BJ (cell line): ENCODE results near the gene C12orf43. TPM values are rescaled to one million over a fixed set of nuclear protein-coding genes. Genes with fewer than 3 reads are reported as not detected.

Source experiments
- CTCF ChIA-PET: fragments of 350-600 bp; formaldehyde crosslinking; extraction: SDS; loops from one replicate; lab custom pipeline; 2021; ENCODE audit warnings: antibody characterized with exemption, inconsistent platforms; lab: Yijun Ruan, JAX
- POLR2A ChIA-PET: fragments of 300-600 bp; sonication (Branson Sonifier 250); formaldehyde crosslinking; extraction: SDS; loops from one replicate; lab custom pipeline; 2021; ENCODE audit warnings: antibody characterized with exemption; lab: Charles Lee
- DNase-seq: peaks from one replicate; pipeline ENCODE4 v3.0.0-alpha.2; 2011; ENCODE audit warnings: low read depth
- H3K27me3 ChIP-seq: 2 replicates; pipeline ENCODE4 v1.6.0; 2011; ENCODE audit warnings: low read length; ENCODE audit not compliant: control insufficient read depth, insufficient read depth
- H3K36me3 ChIP-seq: 2 replicates; pipeline ENCODE4 v1.5.1; 2011; ENCODE audit warnings: low read length; ENCODE audit not compliant: control insufficient read depth, insufficient read depth
- H3K4me3 ChIP-seq: 2 replicates; pipeline ENCODE4 v1.5.1; 2011; ENCODE audit warnings: low read depth, mild to moderate bottlenecking, control low read depth, low read length
- CTCF ChIP-seq: IDR thresholded peaks from 2 replicates; pipeline ENCODE4 v1.5.1; 2011; ENCODE audit warnings: low read depth, mild to moderate bottlenecking, control low read depth, inconsistent platforms, low read length, moderate library complexity; ENCODE audit not compliant: insufficient read depth
- polyA plus RNA-seq: library from polyadenylated mRNA; depleted of rRNA; stranded (reverse); fragments of >200 nt; gene quantifications from 2 replicates; pipeline ENCODE4 v1.2.3, GENCODE V29; 2011

The C12orf43 gene
- polyA plus RNA-seq, 1 experiment, result 14.0 TPM

GRCh38 chr12:120960657-120961056 lies 55.6 kb downstream of the C12orf43 start:
- no peaks in the 10 kb centered on the region; the same call in 1 of the 2 replicates for H3K27me3 ChIP-seq
- no peak for DNase-seq
- no peak for TF ChIP-seq CTCF
- CTCF ChIA-PET, result interaction anchor here (0.9 kb wide), 1 partner anchor 21 kb away, joined by 4 read pairs; no protein-coding TSS in a partner anchor
- POLR2A ChIA-PET, result no interaction called here
- no peaks in the 10 kb centered on the region for H3K36me3 ChIP-seq
- H3K4me3 ChIP-seq, result no peak overlapping the region

DNA sequence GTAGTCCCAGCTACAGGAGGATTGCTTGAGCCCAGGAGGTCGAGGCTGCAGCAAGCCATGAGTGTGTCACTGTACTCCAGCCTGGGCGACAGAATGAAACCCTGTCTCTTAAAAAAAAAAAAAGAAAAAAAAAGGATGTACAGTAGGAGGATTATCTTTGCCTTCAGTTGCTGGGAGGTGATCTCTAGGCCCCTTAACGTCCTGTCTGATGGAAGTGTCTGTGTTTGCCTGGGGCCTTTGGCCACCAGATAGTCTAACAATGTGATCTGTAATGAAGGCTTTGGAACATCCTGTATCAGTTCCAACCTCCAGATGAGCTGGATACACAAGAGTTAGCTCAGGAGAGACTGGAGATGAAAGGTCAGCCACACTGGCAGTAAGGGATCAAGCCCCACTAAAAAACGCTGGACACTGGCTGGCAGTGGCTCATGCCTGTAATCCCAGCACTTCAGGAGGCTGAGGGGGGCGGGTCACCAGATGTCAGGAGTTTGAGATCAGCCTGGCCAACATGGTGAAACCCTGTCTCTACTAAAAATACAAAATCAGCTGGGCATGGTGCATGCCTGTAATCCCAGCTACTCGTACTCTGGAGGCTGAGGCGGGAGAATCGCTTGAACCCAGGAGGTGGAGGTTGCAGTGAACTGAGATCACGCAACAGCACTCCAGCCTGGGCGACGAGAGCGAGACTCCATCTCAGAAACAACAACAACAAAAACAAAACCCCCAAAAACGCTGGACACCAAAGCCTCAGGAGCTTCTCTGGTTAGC lies 57.0 kb downstream of the C12orf43 start:
- ChIA-PET POLR2A (no interaction called here), CTCF (interaction anchor here (1.3 to 2.0 kb wide), 2 partner anchors 12 to 15 kb away, joined by 3 to 8 read pairs; no protein-coding TSS in a partner anchor)

DNA sequence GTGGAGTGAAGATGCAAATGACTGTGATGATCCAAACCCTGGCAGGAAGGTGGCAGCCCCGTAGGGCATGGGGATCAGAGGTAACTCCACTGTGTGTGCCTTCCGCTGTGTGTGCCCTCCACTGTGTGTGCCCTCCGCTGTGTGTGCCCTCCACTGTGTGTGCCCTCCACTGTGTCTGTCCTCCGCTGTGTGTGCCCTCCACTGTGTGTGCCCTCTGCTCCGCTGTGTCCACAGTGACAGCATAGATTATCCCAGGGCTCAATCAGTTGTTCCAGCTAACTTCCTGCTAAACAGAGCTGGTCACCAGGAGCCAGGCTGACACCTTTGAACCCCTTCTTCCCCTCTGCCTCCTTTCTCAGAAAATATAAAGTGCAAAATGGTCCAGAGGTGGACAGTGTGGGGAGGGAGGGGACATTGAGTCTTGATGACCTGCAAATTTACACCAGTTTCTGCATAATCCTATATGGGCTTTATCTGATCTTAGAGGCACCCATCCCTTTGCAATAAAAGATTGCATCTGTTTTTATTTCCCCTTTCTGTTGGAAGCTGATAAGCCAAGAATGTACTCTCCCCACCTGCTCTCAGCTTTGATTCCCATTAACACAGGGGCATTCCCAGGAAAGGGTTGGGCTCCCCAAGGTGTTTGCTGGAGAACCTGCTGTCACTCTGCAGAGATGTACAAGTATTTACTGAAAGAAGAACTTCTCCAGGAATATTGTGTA lies 59.5 kb downstream of the C12orf43 start:
- ChIA-PET POLR2A (no interaction called here), CTCF (interaction anchor here (1.5 kb wide), 1 partner anchor 15 kb away, joined by 5 read pairs; no protein-coding TSS in a partner anchor)
- no peak for DNase-seq
- Histone ChIP-seq H3K36me3 (no peaks in the 10 kb centered on the region), H3K4me3 (no peak overlapping the region), H3K27me3 (no peaks in the 10 kb centered on the region)
- no peak for TF ChIP-seq CTCF

More for the DNA sequence above, 57.0 kb downstream of the C12orf43 start:
- H3K4me3 ChIP-seq, result no peak overlapping the region
- TF ChIP-seq CTCF, result no peak
- H3K27me3 ChIP-seq, result no peaks in the 10 kb centered on the region
- no peaks in the 10 kb centered on the region for H3K36me3 ChIP-seq
- no peak for DNase-seq

DNA sequence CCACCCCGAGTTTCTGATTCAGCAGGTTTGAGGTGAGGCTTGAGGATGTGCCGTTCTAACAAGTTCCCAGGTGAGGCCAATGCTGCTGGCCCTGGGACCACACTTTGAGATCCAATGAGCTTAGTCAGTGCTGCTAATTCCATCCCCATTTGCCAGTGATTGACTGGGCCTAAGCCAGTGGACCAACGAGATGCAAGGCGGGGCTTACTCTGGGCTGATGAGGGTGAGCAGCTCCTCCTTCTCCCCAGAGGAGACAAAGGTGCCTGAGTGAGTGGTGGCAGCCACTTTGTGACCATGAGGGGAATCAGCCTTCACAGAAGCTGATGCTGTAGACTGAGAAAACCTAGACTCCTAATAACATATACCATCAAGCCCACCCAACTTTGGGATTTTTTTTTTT lies 61.1 kb downstream of the C12orf43 start:
- no peaks in the 10 kb centered on the region for H3K27me3 ChIP-seq
- DNase-seq, result no peak
- TF ChIP-seq CTCF, result no peak
- POLR2A ChIA-PET, result no interaction called here
- CTCF ChIA-PET, result interaction anchor here (1.9 kb wide), 1 partner anchor 16 kb away, joined by 4 read pairs; no protein-coding TSS in a partner anchor
- H3K36me3 ChIP-seq, result no peaks in the 10 kb centered on the region
- no peak overlapping the region for H3K4me3 ChIP-seq

DNA sequence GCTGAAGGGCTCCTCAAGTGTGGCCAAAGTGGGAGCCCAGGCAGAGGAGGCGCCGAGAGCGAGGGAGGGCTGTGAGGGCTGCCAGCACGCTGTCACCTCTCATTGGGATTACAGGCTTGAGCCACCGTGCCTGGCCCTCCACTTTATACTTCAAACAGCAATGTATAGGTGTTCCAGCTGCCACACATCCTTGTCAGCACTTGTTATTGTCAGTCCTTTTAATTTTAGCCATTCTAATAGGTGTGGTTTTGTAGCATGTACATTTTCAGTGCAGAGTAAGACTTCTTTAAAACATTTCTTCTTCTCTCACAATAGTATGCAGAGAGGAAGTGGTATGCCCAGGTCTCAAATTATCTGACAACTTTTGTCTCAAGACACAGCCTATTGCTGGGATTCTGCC lies 65.5 kb downstream of the C12orf43 start:
- H3K27me3 ChIP-seq, result no peaks in the 10 kb centered on the region

More for the DNA sequence above, 65.5 kb downstream of the C12orf43 start:
- POLR2A ChIA-PET, result no interaction called here
- CTCF ChIA-PET, result interaction anchor here (1.2 kb wide), 1 partner anchor 21 kb away, joined by 4 read pairs; no protein-coding TSS in a partner anchor
- Histone ChIP-seq H3K36me3 (no peaks in the 10 kb centered on the region), H3K4me3 (no peak overlapping the region)
- no peak for DNase-seq
- TF ChIP-seq CTCF, result no peak
